WTC11 (cell line): ENCODE data around the gene GP9. TPM values are rescaled to one million over a fixed set of nuclear protein-coding genes. Genes with fewer than 3 reads are reported as not detected.

ENCODE experiments used
- ATAC-seq: fragments of 200-7000 bp; cut with Tn5 transposase; 2 replicates; pipeline ENCODE4 v1.10.0; 2021; ENCODE audit warnings: mild to moderate bottlenecking, moderate library complexity
- CTCF ChIA-PET: fragments of 300-600 bp; sonication (Branson Sonifier 250); formaldehyde crosslinking; loops from one replicate; lab custom pipeline; 2021; ENCODE audit warnings: antibody characterized with exemption; lab: Charles Lee
- POLR2A ChIA-PET: fragments of 350-600 bp; sonication (Branson Sonifier 250); formaldehyde crosslinking; loops from one replicate; lab custom pipeline; 2021; ENCODE audit warnings: antibody characterized with exemption; lab: Charles Lee
- DNase-seq: peaks from one replicate; pipeline ENCODE4 v3.0.0; 2021; ENCODE audit warnings: low spot score
- H3K27ac Mint-ChIP-seq: 2 replicates; pipeline ENCODE4 v1.8.0; 2021; ENCODE audit warnings: mixed read lengths
- H3K27me3 Mint-ChIP-seq: 2 replicates; pipeline ENCODE4 v1.8.0; 2021; ENCODE audit warnings: low read depth, mild to moderate bottlenecking, moderate library complexity, mixed read lengths
- H3K36me3 Mint-ChIP-seq: 2 replicates; pipeline ENCODE4 v1.8.0; 2021; ENCODE audit warnings: mixed read lengths
- H3K4me1 Mint-ChIP-seq: 2 replicates; pipeline ENCODE4 v1.8.0; 2022; ENCODE audit warnings: mixed read lengths
- H3K4me3 Mint-ChIP-seq: 2 replicates; pipeline ENCODE4 v1.8.0; 2021; ENCODE audit warnings: mild to moderate bottlenecking, moderate library complexity, mixed read lengths
- H3K9me3 Mint-ChIP-seq: 2 replicates; pipeline ENCODE4 v1.8.0; 2021; ENCODE audit warnings: mixed read lengths
- ATF1 ChIP-seq: sonication (generic); formaldehyde crosslinking; IDR thresholded peaks from 2 replicates; pipeline ENCODE4 v1.8.1; 2023; ENCODE audit warnings: mild to moderate bottlenecking, moderate library complexity, missing genetic modification reagents
- FOXJ3 ChIP-seq: sonication (generic); formaldehyde crosslinking; IDR thresholded peaks from 2 replicates; pipeline ENCODE4 v1.9.0; 2021; ENCODE audit warnings: missing genetic modification reagents, mild to moderate bottlenecking, borderline replicate concordance
- GABPB1 ChIP-seq: sonication (generic); formaldehyde crosslinking; IDR thresholded peaks from 2 replicates; pipeline ENCODE4 v1.8.1; 2023; ENCODE audit warnings: mild to moderate bottlenecking, missing genetic modification reagents
- GRHL2 ChIP-seq: fragments of 250-450 bp; sonication (Bioruptor Pico); IDR thresholded peaks from 2 replicates; pipeline ENCODE4 v1.8.0; 2022; ENCODE audit warnings: mild to moderate bottlenecking, moderate library complexity; ENCODE audit not compliant: insufficient replicate concordance, severe bottlenecking
- JUN ChIP-seq: sonication (generic); formaldehyde crosslinking; IDR thresholded peaks from 2 replicates; pipeline ENCODE4 v1.8.0; 2023; ENCODE audit warnings: mild to moderate bottlenecking, missing genetic modification reagents
- NR1H2 ChIP-seq: sonication (generic); formaldehyde crosslinking; IDR thresholded peaks from 2 replicates; pipeline ENCODE4 v1.9.0; 2021; ENCODE audit warnings: mild to moderate bottlenecking, moderate library complexity, missing genetic modification reagents
- OVOL2 ChIP-seq: fragments of 250-450 bp; sonication (Bioruptor Pico); IDR thresholded peaks from 2 replicates; pipeline ENCODE4 v1.9.0; 2021; ENCODE audit warnings: mild to moderate bottlenecking, borderline replicate concordance
- RELA ChIP-seq: sonication (generic); formaldehyde crosslinking; IDR thresholded peaks from 2 replicates; pipeline ENCODE4 v1.8.1; 2022; ENCODE audit warnings: missing genetic modification reagents, mild to moderate bottlenecking, borderline replicate concordance
- SP1 ChIP-seq: sonication (generic); formaldehyde crosslinking; conservative IDR thresholded peaks from 2 replicates; pipeline ENCODE4 v1.8.1; 2022; ENCODE audit warnings: missing genetic modification reagents
- TCF7 ChIP-seq: sonication (generic); formaldehyde crosslinking; IDR thresholded peaks from 2 replicates; pipeline ENCODE4 v1.8.0; 2022; ENCODE audit warnings: mild to moderate bottlenecking, low read depth, missing genetic modification reagents, moderate library complexity
- TP53 ChIP-seq: sonication (generic); formaldehyde crosslinking; IDR thresholded peaks from 2 replicates; pipeline ENCODE4 v1.8.1; 2023; ENCODE audit warnings: mild to moderate bottlenecking, missing genetic modification reagents
- ZBTB21 ChIP-seq: sonication (generic); formaldehyde crosslinking; IDR thresholded peaks from 2 replicates; pipeline ENCODE4 v1.8.1; 2023; ENCODE audit warnings: mild to moderate bottlenecking, missing genetic modification reagents, borderline replicate concordance
- ZNF121 ChIP-seq: sonication (generic); formaldehyde crosslinking; IDR thresholded peaks from 2 replicates; pipeline ENCODE4 v1.8.0; 2023; ENCODE audit warnings: missing genetic modification reagents
- ZNF317 ChIP-seq: sonication (generic); formaldehyde crosslinking; IDR thresholded peaks from 2 replicates; pipeline ENCODE4 v1.8.1; 2023; ENCODE audit warnings: low read depth, mild to moderate bottlenecking, moderate library complexity, missing genetic modification reagents, borderline replicate concordance
- ZNF423 ChIP-seq: fragments of 250-450 bp; sonication (Bioruptor Pico); IDR thresholded peaks from 2 replicates; pipeline ENCODE4 v2.1.2; 2022; ENCODE audit warnings: mild to moderate bottlenecking, moderate library complexity
- total RNA-seq: library from RNA; stranded (reverse); gene quantifications from 3 replicates; pipeline ENCODE4 v1.2.3, GENCODE V29; 2021
- TF ChIP-seq, protein P1 (sequence below): sonication (generic); formaldehyde crosslinking; conservative IDR thresholded peaks from 2 replicates; pipeline ENCODE4 v1.8.1; 2023; ENCODE audit warnings: mild to moderate bottlenecking, low read depth, missing genetic modification reagents, moderate library complexity
- TF ChIP-seq, protein P2 (sequence below): sonication (generic); formaldehyde crosslinking; IDR thresholded peaks from 2 replicates; pipeline ENCODE4 v1.8.1; 2023; ENCODE audit warnings: mild to moderate bottlenecking, missing genetic modification reagents
- TF ChIP-seq, protein P3 (sequence below): sonication (generic); formaldehyde crosslinking; IDR thresholded peaks from 2 replicates; pipeline ENCODE4 v1.8.1; 2023; ENCODE audit warnings: mild to moderate bottlenecking, moderate library complexity, missing genetic modification reagents
- TF ChIP-seq, protein P4 (sequence below): sonication (generic); formaldehyde crosslinking; IDR thresholded peaks from 2 replicates; pipeline ENCODE4 v1.8.1; 2022; ENCODE audit warnings: low read depth, missing genetic modification reagents, borderline replicate concordance
- TF ChIP-seq, protein P5 (sequence below): sonication (generic); formaldehyde crosslinking; IDR thresholded peaks from 2 replicates; pipeline ENCODE4 v1.8.1; 2023; ENCODE audit warnings: mild to moderate bottlenecking, missing genetic modification reagents, borderline replicate concordance
- TF ChIP-seq, protein P6 (sequence below): fragments of 250-450 bp; sonication (Bioruptor Pico); IDR thresholded peaks from 2 replicates; pipeline ENCODE4 v1.9.0; 2021; ENCODE audit warnings: mild to moderate bottlenecking

The GP9 gene
- total RNA-seq, 1 experiment from 2014 or later = not detected

DNA sequence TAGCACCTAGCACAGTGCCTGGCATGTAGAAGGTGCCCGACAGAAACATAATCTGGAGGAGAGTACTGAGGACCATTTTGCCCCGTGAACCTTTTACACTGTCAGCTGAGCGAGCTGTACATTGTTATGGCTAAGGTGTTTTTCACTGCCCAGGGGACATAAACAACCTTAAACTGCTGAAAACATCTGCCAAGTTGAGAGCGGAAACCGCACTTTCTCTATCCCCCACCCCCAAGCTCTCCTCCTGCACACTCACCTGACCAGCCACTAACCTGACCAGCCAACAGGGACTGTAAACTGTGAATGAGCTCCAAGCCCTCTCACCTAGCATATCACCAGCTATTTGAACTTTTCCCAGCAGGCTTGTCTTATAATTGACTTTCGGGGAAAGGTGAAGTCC lies 43.5 kb downstream of the GP9 start:
- POLR2A ChIA-PET = no interaction called here
- H3K27me3 Mint-ChIP-seq = no peaks in the 10 kb centered on the region
- H3K27ac Mint-ChIP-seq = peak overlapping the region; percentile 60; the same call in 1 of the 2 replicates
- no peak for ATAC-seq
- CTCF ChIA-PET = no interaction called here
- no peak for DNase-seq
- no peaks in the 10 kb centered on the region for H3K9me3 Mint-ChIP-seq
- H3K36me3 Mint-ChIP-seq = peaks cover 4% of the 10 kb centered on the region
- TF ChIP-seq, protein P1, sequence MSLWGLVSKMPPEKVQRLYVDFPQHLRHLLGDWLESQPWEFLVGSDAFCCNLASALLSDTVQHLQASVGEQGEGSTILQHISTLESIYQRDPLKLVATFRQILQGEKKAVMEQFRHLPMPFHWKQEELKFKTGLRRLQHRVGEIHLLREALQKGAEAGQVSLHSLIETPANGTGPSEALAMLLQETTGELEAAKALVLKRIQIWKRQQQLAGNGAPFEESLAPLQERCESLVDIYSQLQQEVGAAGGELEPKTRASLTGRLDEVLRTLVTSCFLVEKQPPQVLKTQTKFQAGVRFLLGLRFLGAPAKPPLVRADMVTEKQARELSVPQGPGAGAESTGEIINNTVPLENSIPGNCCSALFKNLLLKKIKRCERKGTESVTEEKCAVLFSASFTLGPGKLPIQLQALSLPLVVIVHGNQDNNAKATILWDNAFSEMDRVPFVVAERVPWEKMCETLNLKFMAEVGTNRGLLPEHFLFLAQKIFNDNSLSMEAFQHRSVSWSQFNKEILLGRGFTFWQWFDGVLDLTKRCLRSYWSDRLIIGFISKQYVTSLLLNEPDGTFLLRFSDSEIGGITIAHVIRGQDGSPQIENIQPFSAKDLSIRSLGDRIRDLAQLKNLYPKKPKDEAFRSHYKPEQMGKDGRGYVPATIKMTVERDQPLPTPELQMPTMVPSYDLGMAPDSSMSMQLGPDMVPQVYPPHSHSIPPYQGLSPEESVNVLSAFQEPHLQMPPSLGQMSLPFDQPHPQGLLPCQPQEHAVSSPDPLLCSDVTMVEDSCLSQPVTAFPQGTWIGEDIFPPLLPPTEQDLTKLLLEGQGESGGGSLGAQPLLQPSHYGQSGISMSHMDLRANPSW (CRISPR knock-in tag) = no peak
- no peak for TF ChIP-seq FOXJ3
- no peak for TF ChIP-seq TCF7
- no peak for TF ChIP-seq SP1
- no peak for TF ChIP-seq TP53 (CRISPR knock-in tag)
- TF ChIP-seq GRHL2 (CRISPR knock-in tag) = no peak
- TF ChIP-seq, protein P2, sequence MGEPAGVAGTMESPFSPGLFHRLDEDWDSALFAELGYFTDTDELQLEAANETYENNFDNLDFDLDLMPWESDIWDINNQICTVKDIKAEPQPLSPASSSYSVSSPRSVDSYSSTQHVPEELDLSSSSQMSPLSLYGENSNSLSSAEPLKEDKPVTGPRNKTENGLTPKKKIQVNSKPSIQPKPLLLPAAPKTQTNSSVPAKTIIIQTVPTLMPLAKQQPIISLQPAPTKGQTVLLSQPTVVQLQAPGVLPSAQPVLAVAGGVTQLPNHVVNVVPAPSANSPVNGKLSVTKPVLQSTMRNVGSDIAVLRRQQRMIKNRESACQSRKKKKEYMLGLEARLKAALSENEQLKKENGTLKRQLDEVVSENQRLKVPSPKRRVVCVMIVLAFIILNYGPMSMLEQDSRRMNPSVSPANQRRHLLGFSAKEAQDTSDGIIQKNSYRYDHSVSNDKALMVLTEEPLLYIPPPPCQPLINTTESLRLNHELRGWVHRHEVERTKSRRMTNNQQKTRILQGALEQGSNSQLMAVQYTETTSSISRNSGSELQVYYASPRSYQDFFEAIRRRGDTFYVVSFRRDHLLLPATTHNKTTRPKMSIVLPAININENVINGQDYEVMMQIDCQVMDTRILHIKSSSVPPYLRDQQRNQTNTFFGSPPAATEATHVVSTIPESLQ (CRISPR knock-in tag) = no peak
- no peak for TF ChIP-seq ZBTB21 (CRISPR knock-in tag)
- TF ChIP-seq NR1H2 (CRISPR knock-in tag) = no peak
- TF ChIP-seq, protein P3, sequence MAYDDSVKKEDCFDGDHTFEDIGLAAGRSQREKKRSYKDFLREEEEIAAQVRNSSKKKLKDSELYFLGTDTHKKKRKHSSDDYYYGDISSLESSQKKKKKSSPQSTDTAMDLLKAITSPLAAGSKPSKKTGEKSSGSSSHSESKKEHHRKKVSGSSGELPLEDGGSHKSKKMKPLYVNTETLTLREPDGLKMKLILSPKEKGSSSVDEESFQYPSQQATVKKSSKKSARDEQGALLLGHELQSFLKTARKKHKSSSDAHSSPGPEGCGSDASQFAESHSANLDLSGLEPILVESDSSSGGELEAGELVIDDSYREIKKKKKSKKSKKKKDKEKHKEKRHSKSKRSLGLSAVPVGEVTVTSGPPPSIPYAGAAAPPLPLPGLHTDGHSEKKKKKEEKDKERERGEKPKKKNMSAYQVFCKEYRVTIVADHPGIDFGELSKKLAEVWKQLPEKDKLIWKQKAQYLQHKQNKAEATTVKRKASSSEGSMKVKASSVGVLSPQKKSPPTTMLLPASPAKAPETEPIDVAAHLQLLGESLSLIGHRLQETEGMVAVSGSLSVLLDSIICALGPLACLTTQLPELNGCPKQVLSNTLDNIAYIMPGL (CRISPR knock-in tag) = no peak
- TF ChIP-seq ATF1 (CRISPR knock-in tag) = no peak
- TF ChIP-seq RELA (CRISPR knock-in tag) = no peak
- TF ChIP-seq, protein P4, sequence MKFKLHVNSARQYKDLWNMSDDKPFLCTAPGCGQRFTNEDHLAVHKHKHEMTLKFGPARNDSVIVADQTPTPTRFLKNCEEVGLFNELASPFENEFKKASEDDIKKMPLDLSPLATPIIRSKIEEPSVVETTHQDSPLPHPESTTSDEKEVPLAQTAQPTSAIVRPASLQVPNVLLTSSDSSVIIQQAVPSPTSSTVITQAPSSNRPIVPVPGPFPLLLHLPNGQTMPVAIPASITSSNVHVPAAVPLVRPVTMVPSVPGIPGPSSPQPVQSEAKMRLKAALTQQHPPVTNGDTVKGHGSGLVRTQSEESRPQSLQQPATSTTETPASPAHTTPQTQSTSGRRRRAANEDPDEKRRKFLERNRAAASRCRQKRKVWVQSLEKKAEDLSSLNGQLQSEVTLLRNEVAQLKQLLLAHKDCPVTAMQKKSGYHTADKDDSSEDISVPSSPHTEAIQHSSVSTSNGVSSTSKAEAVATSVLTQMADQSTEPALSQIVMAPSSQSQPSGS = no peak
- no peak for TF ChIP-seq JUN (CRISPR knock-in tag)
- no peak for TF ChIP-seq GABPB1 (CRISPR knock-in tag)
- no peak overlapping the region for H3K4me3 Mint-ChIP-seq
- H3K4me1 Mint-ChIP-seq = no peaks in the 10 kb centered on the region

DNA sequence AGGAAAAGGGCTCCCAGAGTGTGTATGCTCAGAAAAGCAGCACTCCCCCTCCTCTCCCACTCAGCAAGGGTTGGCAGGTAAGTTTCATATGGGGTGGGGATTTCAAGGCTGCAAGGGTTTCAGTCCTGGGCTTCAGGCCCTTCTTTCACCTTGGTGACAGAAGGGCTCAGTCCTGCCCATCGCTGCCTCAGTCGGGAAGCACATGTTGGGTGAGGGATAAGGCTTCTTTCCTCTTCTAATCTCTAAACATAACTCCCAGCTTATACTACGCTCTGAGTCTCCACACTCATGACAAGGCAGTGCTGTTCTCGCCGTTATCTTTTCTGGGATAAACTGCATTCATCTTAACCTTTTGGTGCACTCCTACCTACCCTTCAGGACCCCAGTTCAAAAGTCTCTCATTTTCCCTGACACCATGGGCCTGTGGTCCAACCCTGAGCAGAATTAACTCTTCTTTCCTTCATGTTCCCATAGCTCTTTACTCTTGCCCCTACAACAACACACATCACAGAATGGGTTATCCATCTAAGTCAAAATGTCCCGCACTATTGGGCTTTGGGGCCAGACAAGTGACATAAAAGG lies 44.0 kb downstream of the GP9 start:
- Mint-ChIP-seq H3K27me3 (no peaks in the 10 kb centered on the region), H3K27ac (peak overlapping the region; percentile 27), H3K36me3 (peaks cover 4% of the 10 kb centered on the region), H3K4me3 (no peak overlapping the region), H3K9me3 (no peaks in the 10 kb centered on the region), H3K4me1 (no peaks in the 10 kb centered on the region)
- ATAC-seq (no peak), DNase-seq (no peak)
- POLR2A ChIA-PET = no interaction called here
- CTCF ChIA-PET = no interaction called here
- TF ChIP-seq SP1 (no peak), ZNF121 (CRISPR knock-in tag) (no peak), RELA (CRISPR knock-in tag) (no peak), OVOL2 (no peak), ZNF317 (CRISPR knock-in tag) (no peak), GABPB1 (CRISPR knock-in tag) (no peak), ZNF423 (CRISPR knock-in tag) (no peak)
- TF ChIP-seq, protein P5, sequence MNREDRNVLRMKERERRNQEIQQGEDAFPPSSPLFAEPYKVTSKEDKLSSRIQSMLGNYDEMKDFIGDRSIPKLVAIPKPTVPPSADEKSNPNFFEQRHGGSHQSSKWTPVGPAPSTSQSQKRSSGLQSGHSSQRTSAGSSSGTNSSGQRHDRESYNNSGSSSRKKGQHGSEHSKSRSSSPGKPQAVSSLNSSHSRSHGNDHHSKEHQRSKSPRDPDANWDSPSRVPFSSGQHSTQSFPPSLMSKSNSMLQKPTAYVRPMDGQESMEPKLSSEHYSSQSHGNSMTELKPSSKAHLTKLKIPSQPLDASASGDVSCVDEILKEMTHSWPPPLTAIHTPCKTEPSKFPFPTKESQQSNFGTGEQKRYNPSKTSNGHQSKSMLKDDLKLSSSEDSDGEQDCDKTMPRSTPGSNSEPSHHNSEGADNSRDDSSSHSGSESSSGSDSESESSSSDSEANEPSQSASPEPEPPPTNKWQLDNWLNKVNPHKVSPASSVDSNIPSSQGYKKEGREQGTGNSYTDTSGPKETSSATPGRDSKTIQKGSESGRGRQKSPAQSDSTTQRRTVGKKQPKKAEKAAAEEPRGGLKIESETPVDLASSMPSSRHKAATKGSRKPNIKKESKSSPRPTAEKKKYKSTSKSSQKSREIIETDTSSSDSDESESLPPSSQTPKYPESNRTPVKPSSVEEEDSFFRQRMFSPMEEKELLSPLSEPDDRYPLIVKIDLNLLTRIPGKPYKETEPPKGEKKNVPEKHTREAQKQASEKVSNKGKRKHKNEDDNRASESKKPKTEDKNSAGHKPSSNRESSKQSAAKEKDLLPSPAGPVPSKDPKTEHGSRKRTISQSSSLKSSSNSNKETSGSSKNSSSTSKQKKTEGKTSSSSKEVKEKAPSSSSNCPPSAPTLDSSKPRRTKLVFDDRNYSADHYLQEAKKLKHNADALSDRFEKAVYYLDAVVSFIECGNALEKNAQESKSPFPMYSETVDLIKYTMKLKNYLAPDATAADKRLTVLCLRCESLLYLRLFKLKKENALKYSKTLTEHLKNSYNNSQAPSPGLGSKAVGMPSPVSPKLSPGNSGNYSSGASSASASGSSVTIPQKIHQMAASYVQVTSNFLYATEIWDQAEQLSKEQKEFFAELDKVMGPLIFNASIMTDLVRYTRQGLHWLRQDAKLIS = no peak
- TF ChIP-seq, protein P6, sequence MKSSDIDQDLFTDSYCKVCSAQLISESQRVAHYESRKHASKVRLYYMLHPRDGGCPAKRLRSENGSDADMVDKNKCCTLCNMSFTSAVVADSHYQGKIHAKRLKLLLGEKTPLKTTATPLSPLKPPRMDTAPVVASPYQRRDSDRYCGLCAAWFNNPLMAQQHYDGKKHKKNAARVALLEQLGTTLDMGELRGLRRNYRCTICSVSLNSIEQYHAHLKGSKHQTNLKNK = no peak
